ENCODE measurements around the gene FAM219B.
"Not testable (repeated sequence)": the region's sequence is repeated elsewhere in the genome, so short reads cannot be mapped to it uniquely, and the experiment has no call there.

FAM219B gene

GRCh38 chr15:74903676-74904075, 3.0 kb downstream of the FAM219B start:
- no peak for DNase-seq (ENCODE audit: low spot score)

- no peak for DNase-seq (ENCODE audit: low spot score)
Measured at GRCh38 chr15:74902295-74903075, 4.2 kb downstream of the FAM219B start.

GRCh38 chr15:74901612-74902063, 5.0 kb downstream of the FAM219B start:
- DNase-seq (ENCODE audit: low spot score) = peak; percentile 63

GRCh38 chr15:74897300-74897701, 9.3 kb downstream of the FAM219B start:
- no peak for DNase-seq (ENCODE audit: low spot score)

GRCh38 chr15:74896316-74896715, 10.3 kb downstream of the FAM219B start:
- DNase-seq (ENCODE audit: low spot score) = no peak

- DNase-seq (ENCODE audit: low spot score) = no peak
Measured at GRCh38 chr15:74895830-74896229, 10.8 kb downstream of the FAM219B start.

- DNase-seq (ENCODE audit: low spot score) = not testable (repeated sequence)
Measured at GRCh38 chr15:74894383-74894782, 12.3 kb downstream of the FAM219B start.

- no peak for DNase-seq (ENCODE audit: low spot score)
Measured at GRCh38 chr15:74893627-74894026, 13.0 kb downstream of the FAM219B start.

- no peak for DNase-seq (ENCODE audit: low spot score)
Measured at GRCh38 chr15:74892931-74893330, 13.7 kb downstream of the FAM219B start.

- DNase-seq (ENCODE audit: low spot score) = no peak
Measured at GRCh38 chr15:74892313-74892712, 14.3 kb downstream of the FAM219B start.

GRCh38 chr15:74891469-74891868, 15.2 kb downstream of the FAM219B start:
- no peak for DNase-seq (ENCODE audit: low spot score)

GRCh38 chr15:74890665-74890960, 16.0 kb downstream of the FAM219B start:
- no peak for DNase-seq (ENCODE audit: low spot score)

GRCh38 chr15:74889883-74890664, 16.6 kb downstream of the FAM219B start, which contains the start of gene MPI:
MPI (plus strand) TSS chr15:74890042; CDS start chr15:74890074, 32 bp downstream.
- DNase-seq (ENCODE audit: low spot score) = peak; percentile 61

GRCh38 chr15:74889390-74889882, 17.2 kb downstream of the FAM219B start:
- DNase-seq (ENCODE audit: low spot score) = peak; percentile 36

- no peak for DNase-seq (ENCODE audit: low spot score)
Measured at GRCh38 chr15:74888716-74889115, 17.9 kb downstream of the FAM219B start.

GRCh38 chr15:74887537-74888193, 19.0 kb downstream of the FAM219B start:
- DNase-seq (ENCODE audit: low spot score) = not testable (repeated sequence)

GRCh38 chr15:74885461-74885860, 21.2 kb downstream of the FAM219B start:
- DNase-seq (ENCODE audit: low spot score) = no peak

- DNase-seq (ENCODE audit: low spot score) = no peak
Measured at GRCh38 chr15:74884428-74885223, 22.0 kb downstream of the FAM219B start.

GRCh38 chr15:74882528-74882927, 24.1 kb downstream of the FAM219B start:
- no peak for DNase-seq (ENCODE audit: low spot score)

- no peak for DNase-seq (ENCODE audit: low spot score)
Measured at GRCh38 chr15:74878273-74878672, 28.4 kb downstream of the FAM219B start.

GRCh38 chr15:74873756-74874424, 32.8 kb downstream of the FAM219B start:
- no peak for DNase-seq (ENCODE audit: low spot score)

Data from kidney capillary endothelial cell (primary cell).